ENCODE data around the gene C7.
"Not testable (repeated sequence)": the region's sequence is repeated elsewhere in the genome, so short reads cannot be mapped to it uniquely, and the experiment has no call there.

GRCh38 chr5:40895440-40896425, 13.6 kb upstream of the C7 start:
- not testable (repeated sequence) for TF ChIP-seq CTCF (IDR thresholded peaks at IDR 0.05; ENCODE audit: insufficient read depth, low read length); POLR2AphosphoS5 (IDR thresholded peaks at IDR 0.05; ENCODE audit: low read depth); GABPA (IDR thresholded peaks at IDR 0.05; ENCODE audit: low read depth)
